ENCODE data around the gene CERS2. TPM values are rescaled to one million over a fixed set of nuclear protein-coding genes. Genes with fewer than 3 reads are reported as not detected.
A peak's percentile ranks its signal among the peaks of the same experiment; 100 is the strongest.

Gene CERS2
- total and polyA plus RNA-seq, 2 of the 13 experiments (the other 11 are each of a cell fraction or from before 2014, with no cell fraction given), result 269 to 298 TPM

- TF ChIP-seq ZHX2 (IDR thresholded peaks at IDR 0.05; ENCODE audit: low read depth) (no peak), ZHX2 (CRISPR knock-in tag; IDR thresholded peaks at IDR 0.05; ENCODE audit: borderline replicate concordance) (no peak), NR2F6 (IDR thresholded peaks at IDR 0.05) (no peak), NR2F6 (CRISPR knock-in tag; IDR thresholded peaks at IDR 0.05) (peak; percentile 30; the same call in 1 of the 2 replicates), CREM (IDR thresholded peaks at IDR 0.05) (no peak), CREM (CRISPR knock-in tag; IDR thresholded peaks at IDR 0.05) (no peak), NCOR1 (IDR thresholded peaks at IDR 0.05; ENCODE audit: borderline replicate concordance, low read length) (no peak), SNAPC5 (CRISPR knock-in tag; IDR thresholded peaks at IDR 0.05; ENCODE audit: borderline replicate concordance) (no peak), POLR2A (IDR thresholded peaks at IDR 0.05; ENCODE audit: insufficient read depth in 1 of 2, low read depth in 2 of 2, low read length in 2 of 2) (peak in 1 of 2 experiments; percentile 64; a peak in 2 of 4 replicates), ZNF280D (CRISPR knock-in tag; IDR thresholded peaks at IDR 0.05) (no peak), CEBPZ (IDR thresholded peaks at IDR 0.05; ENCODE audit: low read length) (no peak), NCOA1 (CRISPR knock-in tag; IDR thresholded peaks at IDR 0.05) (no peak), ZBTB25 (CRISPR knock-in tag; IDR thresholded peaks at IDR 0.05) (no peak), ZBTB38 (CRISPR knock-in tag; IDR thresholded peaks at IDR 0.05) (no peak), ZNF839 (CRISPR knock-in tag; IDR thresholded peaks at IDR 0.05; ENCODE audit: borderline replicate concordance) (no peak), WIZ (CRISPR knock-in tag; IDR thresholded peaks at IDR 0.05) (no peak), POLR2G (IDR thresholded peaks at IDR 0.05; ENCODE audit: low read depth, low read length) (peak; percentile 61)
Measured at GRCh38 chr1:150976879-150977694, 2.5 kb upstream of the CERS2 start (continued).
